Activated CD8-positive, alpha-beta memory T cell treated with anti-CD3 and anti-CD28 coated beads for 4 hours (primary cell): ENCODE data around the gene UMODL1.

ENCODE experiments used
- DNase-seq, 2 donors: peaks; one replicate each; pipeline ENCODE4 v3.0.0-alpha.2; 2020; ENCODE audit warnings: low read depth in 2 of 2

Gene UMODL1

DNA sequence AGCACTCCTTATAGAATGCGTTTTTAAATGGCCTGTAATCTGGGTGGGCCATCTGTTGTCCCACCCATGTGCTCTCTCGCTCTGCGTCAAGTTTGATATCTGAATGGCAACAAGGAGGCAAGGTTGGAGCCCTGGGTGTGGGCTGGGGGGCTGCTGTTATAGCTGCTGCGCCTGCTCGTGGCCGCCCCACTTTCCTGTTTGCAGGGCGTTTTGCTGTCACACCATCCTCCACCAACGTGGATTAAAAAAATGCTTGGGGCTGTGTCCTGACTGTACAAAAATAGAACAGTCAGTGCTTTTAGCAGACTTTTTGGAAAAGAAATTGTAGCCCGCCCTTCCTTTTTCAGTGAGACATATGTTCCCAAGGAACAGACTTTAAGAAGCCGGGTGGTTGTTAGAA, 25.4 kb downstream of the UMODL1 start:
- DNase-seq = no peak

DNA sequence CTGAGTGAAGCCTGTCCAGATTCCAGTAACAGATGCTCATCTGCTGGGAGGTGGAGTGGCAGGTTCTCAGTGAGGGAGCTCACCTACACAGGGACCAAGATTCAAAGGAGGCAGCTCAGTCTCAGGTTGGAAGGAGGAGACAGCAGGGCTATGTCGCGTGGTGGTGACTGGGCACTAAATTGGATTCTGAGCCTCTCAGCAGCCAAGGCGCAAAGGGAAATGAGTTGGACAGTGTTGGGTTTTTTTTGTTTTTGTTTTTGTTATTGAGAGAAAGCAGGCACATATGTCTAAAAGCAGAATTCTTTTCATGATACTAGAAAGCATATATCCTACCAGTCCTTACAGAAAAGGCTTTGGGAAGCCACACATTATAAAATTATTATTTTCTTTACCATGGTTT, 26.2 kb downstream of the UMODL1 start:
- DNase-seq = no peak

DNA sequence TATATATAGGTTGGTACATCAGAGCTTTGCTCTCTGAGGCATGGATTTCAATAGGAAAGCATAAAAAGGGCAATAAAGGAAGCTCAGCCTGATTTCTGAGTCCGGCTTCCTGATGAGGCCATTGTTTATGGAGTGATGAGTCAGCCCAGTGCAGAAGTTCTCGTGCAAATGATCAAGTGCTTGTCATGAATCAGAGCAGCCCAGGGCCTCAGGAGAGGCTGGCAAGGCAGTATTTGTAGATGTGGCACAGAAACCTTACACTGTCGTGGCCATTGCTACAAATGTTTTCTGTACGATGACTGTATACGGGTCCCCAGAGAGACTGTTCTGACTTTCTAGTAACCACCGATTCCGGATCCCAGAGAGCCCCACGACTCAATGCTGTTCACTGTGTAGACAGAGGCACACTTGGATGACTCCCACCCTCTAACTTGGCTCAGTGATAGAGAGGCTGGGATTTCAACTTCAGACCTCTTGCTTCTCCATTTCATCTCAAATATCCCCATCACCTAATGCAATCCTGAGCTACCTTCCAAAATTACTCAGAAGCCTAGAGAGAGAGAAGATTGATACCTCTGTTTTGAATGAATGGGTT, 26.8 kb downstream of the UMODL1 start:
- no peak for DNase-seq

GRCh38 chr21:42098957-42099505, 27.9 kb downstream of the UMODL1 start:
- no peak for DNase-seq

DNA sequence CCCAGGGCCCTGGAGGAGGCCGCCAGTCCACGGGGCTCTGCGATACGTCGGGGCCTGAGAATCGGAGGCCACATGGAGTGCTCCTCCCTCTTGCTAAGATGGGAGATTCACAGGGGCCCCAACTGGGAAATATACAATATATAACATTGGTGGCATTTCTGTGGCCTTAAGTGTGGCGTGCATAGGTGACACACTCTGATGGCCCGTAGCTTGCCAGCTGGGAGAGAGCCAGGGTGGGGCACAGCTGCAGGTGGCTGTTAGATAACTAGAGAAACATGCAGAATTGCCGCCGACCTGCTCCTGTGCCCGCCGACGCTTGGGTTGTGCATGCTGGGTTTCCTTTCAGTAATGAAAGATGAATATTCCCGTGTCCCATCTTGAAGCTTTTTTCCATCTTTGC, 30.1 kb downstream of the UMODL1 start:
- no peak for DNase-seq

DNA sequence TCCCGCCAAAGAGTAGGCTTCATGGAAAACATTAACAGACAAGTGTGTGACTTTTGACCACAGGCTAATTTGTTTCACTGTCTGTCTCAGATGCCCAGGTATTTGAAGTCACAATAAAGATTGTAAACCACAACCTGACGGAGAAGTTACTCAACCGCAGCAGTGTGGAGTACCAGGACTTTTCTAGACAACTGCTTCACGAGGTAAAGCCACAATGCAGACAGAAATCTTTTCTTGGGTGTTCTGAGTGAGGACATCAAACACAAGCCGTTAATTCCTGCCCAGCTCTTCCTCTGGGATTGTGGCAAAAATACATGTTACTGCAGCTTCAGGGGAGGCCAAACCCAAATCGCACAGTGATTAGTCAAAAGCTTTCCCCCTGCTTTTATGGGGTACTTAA, 31.0 kb downstream of the UMODL1 start:
- DNase-seq = no peak

GRCh38 chr21:42102526-42102925, 31.4 kb downstream of the UMODL1 start:
- DNase-seq = no peak

DNA sequence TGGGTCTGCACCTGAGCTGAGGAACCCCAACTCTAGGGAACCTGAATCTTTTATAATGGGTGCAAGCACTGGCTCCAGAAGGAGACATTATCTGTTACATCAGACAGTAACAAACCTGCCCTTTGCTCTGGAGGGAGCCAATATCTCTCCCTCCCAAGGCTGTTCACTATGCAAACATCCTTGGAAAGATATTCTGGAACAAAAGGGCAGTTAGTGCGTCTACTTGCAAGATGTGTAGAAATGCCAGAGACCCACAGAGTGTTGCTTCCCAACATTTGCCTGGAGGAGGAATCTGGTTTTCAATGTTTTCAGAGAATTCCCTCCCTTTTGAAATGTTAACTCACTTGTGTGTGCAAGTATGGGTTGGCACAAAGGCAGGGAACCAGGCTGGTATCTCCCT, 31.9 kb downstream of the UMODL1 start:
- no peak for DNase-seq

GRCh38 chr21:42103843-42104242, 32.7 kb downstream of the UMODL1 start:
- DNase-seq = no peak

GRCh38 chr21:42105476-42106315, 34.6 kb downstream of the UMODL1 start:
- no peak for DNase-seq

GRCh38 chr21:42106425-42106824, 35.3 kb downstream of the UMODL1 start:
- DNase-seq = no peak

DNA sequence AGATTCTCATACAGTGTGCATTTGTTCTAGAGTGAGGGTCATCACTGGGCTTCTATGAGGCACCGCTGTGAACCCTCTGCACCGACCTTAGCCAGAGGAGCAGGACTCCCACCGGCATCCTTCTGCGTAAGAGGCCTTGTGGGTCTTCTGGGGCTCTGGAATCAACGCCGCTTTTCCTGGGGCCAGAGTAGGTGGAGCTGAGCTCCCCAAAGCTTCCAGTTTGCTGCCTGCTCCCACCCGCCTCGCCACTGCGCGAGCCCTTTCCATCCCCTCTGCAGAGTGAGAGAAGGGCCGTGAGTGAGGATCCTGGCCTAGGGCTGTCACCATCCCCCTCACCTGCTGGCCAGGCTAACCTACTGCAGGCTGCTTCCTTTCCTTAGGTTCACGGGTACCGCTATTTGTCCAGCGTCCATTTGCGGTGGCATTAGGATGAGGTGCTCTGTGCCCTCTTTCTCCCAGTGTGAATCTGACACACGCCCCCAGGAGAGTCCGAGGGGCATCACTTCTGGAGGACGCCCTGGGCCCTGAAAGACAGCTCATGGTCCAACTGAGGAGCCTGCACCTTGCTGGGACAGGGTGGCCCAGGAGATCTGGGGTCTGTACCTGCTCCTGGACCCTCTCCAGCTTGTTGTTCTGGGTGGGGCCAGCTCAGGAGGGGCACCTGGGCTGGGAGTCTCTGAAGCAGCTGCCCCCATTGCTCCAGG, 36.2 kb downstream of the UMODL1 start:
- DNase-seq = no peak

DNA sequence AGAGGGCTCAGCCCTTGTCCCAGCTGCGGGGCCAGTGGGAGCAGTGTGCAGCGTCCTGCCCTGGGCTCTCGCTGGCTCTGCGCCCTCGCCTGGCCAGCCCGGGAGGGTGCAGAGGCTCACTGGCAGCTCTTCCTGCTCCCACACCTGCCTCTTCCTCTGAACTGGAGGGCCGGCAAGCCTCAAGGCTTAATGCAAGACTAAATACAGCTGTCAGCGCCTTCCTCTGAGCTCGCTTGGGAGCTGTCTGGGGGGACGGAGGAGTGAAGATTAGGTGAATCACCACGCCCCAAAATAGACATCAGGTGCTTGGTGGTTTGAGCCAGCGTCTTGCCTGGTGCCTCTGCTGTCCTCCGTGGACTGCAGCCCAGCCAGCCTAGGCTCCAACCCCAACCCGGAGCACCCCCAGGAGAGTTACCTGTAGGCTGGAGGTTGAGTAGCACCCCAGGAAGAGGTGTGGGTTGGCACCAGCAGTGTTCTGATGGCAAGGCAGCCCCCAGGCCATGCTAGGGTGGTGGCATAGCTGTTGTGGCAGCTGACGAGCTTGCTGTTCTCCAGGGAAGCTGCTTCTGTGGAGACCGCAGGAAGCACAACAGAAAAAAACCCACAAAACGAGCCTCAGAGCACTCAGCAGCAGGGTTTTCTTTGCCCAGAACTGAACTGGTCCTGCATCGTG, 36.9 kb downstream of the UMODL1 start:
- peak; percentile 14 to 27 for DNase-seq

- no peak for DNase-seq
Measured at GRCh38 chr21:42108554-42109340, 37.6 kb downstream of the UMODL1 start.

GRCh38 chr21:42109473-42109872, 38.4 kb downstream of the UMODL1 start:
- no peak for DNase-seq

GRCh38 chr21:42109873-42110525, 38.9 kb downstream of the UMODL1 start:
- no peak for DNase-seq

- no peak for DNase-seq
Measured at GRCh38 chr21:42110691-42111469, 39.8 kb downstream of the UMODL1 start.

DNA sequence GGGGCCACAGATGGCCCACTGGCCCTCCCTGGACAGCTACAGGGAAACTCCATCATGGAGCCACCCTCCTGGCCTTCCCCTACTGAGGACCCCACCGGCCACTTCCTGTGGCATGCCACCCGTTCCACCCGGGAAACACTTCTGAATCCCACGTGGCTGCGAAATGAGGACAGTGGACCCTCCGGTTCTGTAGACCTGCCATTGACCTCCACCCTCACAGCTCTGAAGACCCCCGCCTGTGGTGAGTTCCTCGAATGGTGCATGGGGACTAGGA, 40.3 kb downstream of the UMODL1 start:
- DNase-seq = no peak

DNA sequence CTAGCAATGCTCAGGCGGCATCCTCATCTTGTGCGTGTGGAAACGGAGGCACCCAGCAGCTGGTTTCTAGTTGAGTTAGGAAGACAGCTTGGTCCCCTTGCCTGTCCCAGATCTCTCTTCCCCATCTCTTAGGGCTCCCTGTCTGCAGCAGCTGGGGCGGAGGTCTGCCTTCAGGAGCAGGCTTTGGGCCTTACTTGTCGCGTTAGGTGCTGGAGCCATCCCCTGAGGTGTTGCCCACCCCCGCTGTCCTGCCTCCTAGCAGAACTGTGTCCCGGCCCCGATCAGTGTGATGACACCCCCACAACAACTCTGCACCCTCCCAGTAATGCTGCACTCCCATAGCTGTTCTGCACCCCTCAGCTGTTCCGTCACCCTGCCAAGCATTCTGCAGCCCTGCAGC, 40.7 kb downstream of the UMODL1 start:
- no peak for DNase-seq

DNA sequence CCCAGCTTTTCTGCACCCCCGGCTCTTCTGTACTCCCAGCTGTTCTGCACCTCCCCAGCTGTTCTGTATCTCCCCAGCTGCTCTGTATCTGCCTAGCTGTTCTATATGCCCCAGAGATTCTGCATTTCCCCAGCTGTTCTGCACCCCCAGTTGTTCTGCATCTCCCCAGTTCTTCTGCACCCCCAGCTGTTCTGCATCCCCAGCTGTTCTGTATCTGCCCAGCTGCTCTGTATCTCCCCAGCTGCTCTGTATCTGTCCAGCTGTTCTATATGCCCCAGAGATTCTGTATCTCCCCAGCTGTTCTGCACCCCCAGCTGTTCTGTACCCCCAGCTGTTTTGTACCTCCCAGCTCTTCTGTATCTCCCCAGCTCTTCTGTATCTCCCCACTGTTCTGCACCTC, 41.1 kb downstream of the UMODL1 start:
- DNase-seq = no peak
